ENCODE data around the gene HCRTR1. TPM values are rescaled to one million over a fixed set of nuclear protein-coding genes. Genes with fewer than 3 reads are reported as not detected.
"Not testable (repeated sequence)": the region's sequence is repeated elsewhere in the genome, so short reads cannot be mapped to it uniquely, and the experiment has no call there.

Gene HCRTR1
- total RNA-seq, 1 donor from 2014 or later: not detected

DNA sequence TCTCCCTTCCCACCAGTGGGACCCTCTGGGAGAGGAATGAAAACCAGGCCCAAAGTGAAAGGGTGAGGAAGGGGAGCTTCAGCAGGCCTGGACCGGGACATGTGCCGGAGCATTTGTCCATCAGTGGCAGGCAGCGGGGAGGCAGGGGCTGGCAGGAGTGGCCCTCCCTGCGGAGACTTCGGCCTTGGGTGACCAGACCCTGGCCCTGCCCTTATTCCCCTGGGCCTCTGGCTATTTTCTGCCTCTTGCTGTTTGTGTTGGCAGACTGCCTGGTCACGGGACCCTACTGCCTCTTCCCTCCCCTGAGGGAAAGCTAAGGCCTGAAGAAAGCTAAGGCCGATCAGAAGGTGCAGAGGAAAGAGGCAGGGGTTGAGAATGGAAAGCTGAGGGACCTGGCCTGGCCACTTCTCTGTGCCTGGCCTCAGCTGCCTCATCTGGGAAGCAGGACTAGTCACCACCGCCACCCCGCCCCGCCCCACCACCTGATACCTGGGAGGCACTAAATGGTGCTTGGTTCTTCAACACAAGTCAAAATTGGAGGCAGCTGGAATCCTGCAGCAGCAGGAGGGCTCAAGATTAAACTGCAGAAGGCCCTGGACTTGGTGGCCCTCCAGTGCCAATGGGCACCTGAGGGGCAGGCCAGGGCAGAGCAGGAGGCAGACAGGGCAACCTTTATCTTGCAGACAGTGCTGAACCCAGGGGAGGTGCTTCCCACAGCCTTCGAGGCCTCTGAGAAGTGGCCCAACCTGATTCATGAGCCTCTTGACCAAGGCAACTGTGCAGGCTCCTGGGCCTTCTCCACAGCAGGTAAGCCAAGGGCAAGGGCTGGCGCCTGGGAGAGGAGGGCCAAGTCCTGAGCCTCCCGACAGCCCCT is 33.3 kb upstream of the HCRTR1 start:
- DNase-seq (ENCODE audit: low read depth, low spot score): no peak
- TF ChIP-seq, protein P1, sequence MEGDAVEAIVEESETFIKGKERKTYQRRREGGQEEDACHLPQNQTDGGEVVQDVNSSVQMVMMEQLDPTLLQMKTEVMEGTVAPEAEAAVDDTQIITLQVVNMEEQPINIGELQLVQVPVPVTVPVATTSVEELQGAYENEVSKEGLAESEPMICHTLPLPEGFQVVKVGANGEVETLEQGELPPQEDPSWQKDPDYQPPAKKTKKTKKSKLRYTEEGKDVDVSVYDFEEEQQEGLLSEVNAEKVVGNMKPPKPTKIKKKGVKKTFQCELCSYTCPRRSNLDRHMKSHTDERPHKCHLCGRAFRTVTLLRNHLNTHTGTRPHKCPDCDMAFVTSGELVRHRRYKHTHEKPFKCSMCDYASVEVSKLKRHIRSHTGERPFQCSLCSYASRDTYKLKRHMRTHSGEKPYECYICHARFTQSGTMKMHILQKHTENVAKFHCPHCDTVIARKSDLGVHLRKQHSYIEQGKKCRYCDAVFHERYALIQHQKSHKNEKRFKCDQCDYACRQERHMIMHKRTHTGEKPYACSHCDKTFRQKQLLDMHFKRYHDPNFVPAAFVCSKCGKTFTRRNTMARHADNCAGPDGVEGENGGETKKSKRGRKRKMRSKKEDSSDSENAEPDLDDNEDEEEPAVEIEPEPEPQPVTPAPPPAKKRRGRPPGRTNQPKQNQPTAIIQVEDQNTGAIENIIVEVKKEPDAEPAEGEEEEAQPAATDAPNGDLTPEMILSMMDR (conservative IDR thresholded peaks at IDR 0.05): no peak
- no peak overlapping the region for H3K4me3 Mint-ChIP-seq
- no peaks in the 10 kb centered on the region for H3K9me3 Mint-ChIP-seq
- no peaks in the 10 kb centered on the region for H3K4me1 Mint-ChIP-seq
- H3K36me3 Mint-ChIP-seq (ENCODE audit: low read depth): no peaks in the 10 kb centered on the region
- no peak overlapping the region for H3K27ac Mint-ChIP-seq (ENCODE audit: unreplicated experiment)
- H3K27me3 Mint-ChIP-seq (ENCODE audit: low read depth): peaks cover 19% of the 10 kb centered on the region

GRCh38 chr1:31584869-31585735 is 32.4 kb upstream of the HCRTR1 start:
- Mint-ChIP-seq H3K36me3 (ENCODE audit: low read depth) (no peaks in the 10 kb centered on the region), H3K4me1 (no peaks in the 10 kb centered on the region), H3K27ac (ENCODE audit: unreplicated experiment) (peak overlapping the region; percentile 19), H3K4me3 (no peak overlapping the region), H3K27me3 (ENCODE audit: low read depth) (peaks cover 26% of the 10 kb centered on the region), H3K9me3 (no peaks in the 10 kb centered on the region)
- TF ChIP-seq, protein P1 (conservative IDR thresholded peaks at IDR 0.05): no peak
- DNase-seq (ENCODE audit: low read depth, low spot score): no peak

DNA sequence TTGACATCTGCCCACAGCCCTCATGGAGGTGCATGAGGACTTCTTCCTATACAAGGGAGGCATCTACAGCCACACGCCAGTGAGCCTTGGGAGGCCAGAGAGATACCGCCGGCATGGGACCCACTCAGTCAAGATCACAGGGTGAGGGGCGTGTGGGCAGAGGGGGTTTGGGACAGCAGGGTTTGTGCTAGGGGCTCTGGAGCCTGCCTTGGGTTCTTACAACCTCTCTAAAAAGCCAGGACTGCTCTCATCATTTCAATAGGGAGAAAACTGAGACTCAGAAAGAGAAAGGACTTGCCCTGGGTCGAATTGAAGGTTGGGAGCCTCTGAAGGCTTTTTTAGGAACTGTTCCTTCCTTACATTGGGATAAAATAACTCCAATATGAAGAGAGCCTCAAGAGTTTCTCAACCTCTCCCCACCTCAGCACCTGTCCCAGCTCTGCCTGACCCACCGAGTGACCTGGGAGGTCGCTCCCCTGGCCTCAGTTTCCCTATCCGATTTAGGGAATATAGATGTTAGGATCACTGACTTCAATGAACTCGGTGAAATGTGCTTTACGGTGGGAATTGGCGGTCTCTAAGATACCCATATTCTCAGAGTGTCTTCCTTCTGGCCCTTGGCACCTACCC is 31.6 kb upstream of the HCRTR1 start:
- Mint-ChIP-seq H3K36me3 (ENCODE audit: low read depth) (no peaks in the 10 kb centered on the region), H3K4me3 (no peak overlapping the region), H3K9me3 (no peaks in the 10 kb centered on the region), H3K4me1 (no peaks in the 10 kb centered on the region), H3K27me3 (ENCODE audit: low read depth) (peaks cover 29% of the 10 kb centered on the region), H3K27ac (ENCODE audit: unreplicated experiment) (no peak overlapping the region)
- DNase-seq (ENCODE audit: low read depth, low spot score): no peak
- TF ChIP-seq, protein P1 (conservative IDR thresholded peaks at IDR 0.05): no peak

GRCh38 chr1:31586376-31587327 is 30.8 kb upstream of the HCRTR1 start:
- no peak for DNase-seq (ENCODE audit: low read depth, low spot score)
- TF ChIP-seq, protein P1 (conservative IDR thresholded peaks at IDR 0.05): no peak
- Mint-ChIP-seq H3K9me3 (no peaks in the 10 kb centered on the region), H3K4me3 (no peak overlapping the region), H3K36me3 (ENCODE audit: low read depth) (no peaks in the 10 kb centered on the region), H3K27me3 (ENCODE audit: low read depth) (peaks cover 37% of the 10 kb centered on the region), H3K27ac (ENCODE audit: unreplicated experiment) (no peak overlapping the region), H3K4me1 (no peaks in the 10 kb centered on the region)

DNA sequence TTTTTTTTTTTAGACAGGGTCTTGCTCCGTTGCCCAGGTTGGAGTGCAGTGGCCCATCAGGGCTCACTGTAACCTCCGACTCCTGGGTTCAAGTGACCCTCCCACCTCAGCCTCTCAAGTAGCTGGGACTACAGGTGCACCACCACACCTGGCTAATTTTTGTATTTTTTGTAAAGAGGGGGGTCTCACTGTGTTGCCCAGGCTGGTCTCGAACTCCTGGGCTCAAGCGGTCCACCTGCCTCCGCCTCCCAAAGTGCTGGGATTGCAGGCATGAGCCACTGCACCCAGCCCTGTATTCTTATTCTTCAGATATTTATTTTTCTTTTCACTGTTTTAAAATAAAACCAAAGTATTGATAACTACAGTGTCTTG is 30.2 kb upstream of the HCRTR1 start:
- DNase-seq (ENCODE audit: low read depth, low spot score); H3K27ac Mint-ChIP-seq (ENCODE audit: unreplicated experiment); H3K36me3 Mint-ChIP-seq (ENCODE audit: low read depth); H3K9me3 Mint-ChIP-seq; H3K4me3 Mint-ChIP-seq; H3K4me1 Mint-ChIP-seq: not testable (repeated sequence)
- peaks cover 44% of the 10 kb centered on the region for H3K27me3 Mint-ChIP-seq (ENCODE audit: low read depth)

Data from neural crest cell (in vitro differentiated cells).